SK-N-SH (cell line): ENCODE data around the gene HTR6. TPM values are rescaled to one million over a fixed set of nuclear protein-coding genes. Genes with fewer than 3 reads are reported as not detected.

Source experiments
- CTCF ChIA-PET: fragments of 300-600, 350-600 bp; formaldehyde crosslinking; extraction: SDS; loops from one replicate; lab custom pipeline; 2021; lab: Yijun Ruan, JAX
- POLR2A ChIA-PET: fragments of 350-600 bp; sonication (Branson Sonifier 250); formaldehyde crosslinking; extraction: SDS; loops from one replicate; lab custom pipeline; 2020; ENCODE audit warnings: antibody characterized with exemption, inconsistent platforms; lab: Yijun Ruan, JAX
- DNase-seq: peaks from one replicate; pipeline ENCODE4 v3.0.0; 2012
- H2AFZ ChIP-seq: fragments of 200-600 bp; sonication (generic); 2 replicates; pipeline ENCODE4 v1.8.1; 2016; ENCODE audit warnings: antibody characterized with exemption, mild to moderate bottlenecking, low read depth
- H3F3A ChIP-seq: fragments of 200-600 bp; sonication (generic); replicated peaks from 2 replicates; pipeline ENCODE3; 2016; ENCODE audit warnings: antibody characterized with exemption, mild to moderate bottlenecking; ENCODE audit not compliant: insufficient read depth
- H3K27ac ChIP-seq, 2 experiments: fragments of 200-500 bp in 1 of 2; fragments of 200-600 bp in 1 of 2; sonication (Bioruptor generic) in 1 of 2; sonication (generic), shearing (Covaris generic) in 1 of 2; 2 replicates each; pipeline versions ENCODE4 v1.5.1 to v1.6.1; 2014 to 2016; ENCODE audit warnings: low read depth in 2 of 2, inconsistent platforms in 1 of 2, low read length in 1 of 2, mild to moderate bottlenecking in 1 of 2, mixed read lengths in 1 of 2
- H3K27me3 ChIP-seq: fragments of 200-600 bp; sonication (generic), shearing (Covaris generic); 2 replicates; pipeline ENCODE4 v1.6.1; 2016; ENCODE audit warnings: mixed run types; ENCODE audit not compliant: insufficient read depth
- H3K36me3 ChIP-seq, 2 experiments: fragments of 200-500 bp in 1 of 2; fragments of 200-600 bp in 1 of 2; sonication (Bioruptor generic) in 1 of 2; sonication (generic) in 1 of 2; replicated peaks in 1 of 2; 2 replicates each; pipeline versions ENCODE3 to v1.5.1; 2014 to 2016; ENCODE audit warnings: low read length in 1 of 2, mild to moderate bottlenecking in 1 of 2; ENCODE audit not compliant: insufficient read depth in 2 of 2, control insufficient read depth in 1 of 2
- H3K4me1 ChIP-seq, 2 experiments: fragments of 200-500 bp in 1 of 2; fragments of 200-600 bp in 1 of 2; sonication (Bioruptor generic) in 1 of 2; sonication (generic), shearing (Covaris generic) in 1 of 2; 2 replicates each; pipeline versions ENCODE4 v1.5.1 to v1.6.1; 2014 to 2016; ENCODE audit warnings: low read depth in 1 of 2, low read length in 1 of 2, mixed run types in 1 of 2; ENCODE audit not compliant: insufficient read depth in 2 of 2, control insufficient read depth in 1 of 2
- H3K4me2 ChIP-seq: fragments of 200-600 bp; sonication (generic), shearing (Covaris generic); 2 replicates; pipeline ENCODE4 v1.6.1; 2017; ENCODE audit warnings: mixed run types
- H3K4me3 ChIP-seq, 2 experiments: fragments of 200-500 bp in 1 of 2; fragments of 200-600 bp in 1 of 2; sonication (Bioruptor generic) in 1 of 2; sonication (generic), shearing (Covaris generic) in 1 of 2; 2 replicates each; pipeline versions ENCODE4 v1.5.1 to v1.8.1; 2014 to 2016; ENCODE audit warnings: low read depth in 2 of 2, inconsistent platforms in 1 of 2, low read length in 1 of 2, mild to moderate bottlenecking in 1 of 2, mixed read lengths in 1 of 2, moderate library complexity in 1 of 2
- H3K79me2 ChIP-seq: fragments of 200-600 bp; sonication (generic); 2 replicates; pipeline ENCODE4 v1.8.1; 2017; ENCODE audit warnings: mild to moderate bottlenecking; ENCODE audit not compliant: insufficient read depth
- H3K9ac ChIP-seq: fragments of 200-600 bp; sonication (generic); 2 replicates; pipeline ENCODE4 v1.6.1; 2017; ENCODE audit warnings: mixed run types
- H3K9me2 ChIP-seq: fragments of 200-600 bp; sonication (generic); 2 replicates; pipeline ENCODE4 v1.6.1; 2017; ENCODE audit warnings: mixed run types
- H3K9me3 ChIP-seq: fragments of 200-600 bp; sonication (generic); 2 replicates; pipeline ENCODE4 v1.6.1; 2017; ENCODE audit warnings: mixed run types, mild to moderate bottlenecking, moderate library complexity
- H4K20me1 ChIP-seq: fragments of 200-600 bp; sonication (generic); 2 replicates; pipeline ENCODE4 v1.6.1; 2017; ENCODE audit warnings: mild to moderate bottlenecking, mixed run types; ENCODE audit not compliant: insufficient read depth
- CTCF ChIP-seq: fragments of 200-600 bp; sonication (generic); IDR thresholded peaks from 2 replicates; pipeline ENCODE4 v1.6.1; 2017; ENCODE audit warnings: antibody characterized with exemption, mild to moderate bottlenecking, moderate library complexity
- EP300 ChIP-seq, 2 experiments: IDR thresholded peaks; 2 replicates each; pipeline versions ENCODE4 v1.4.0 to v1.6.1; 2012; ENCODE audit warnings: borderline replicate concordance in 1 of 2, low read depth in 1 of 2, low read length in 1 of 2
- EZH2phosphoT487 ChIP-seq: fragments of 200-600 bp; sonication (generic); IDR thresholded peaks from 2 replicates; pipeline ENCODE4 v1.6.1; 2017; ENCODE audit warnings: low read depth, mixed run types, mild to moderate bottlenecking, antibody characterized with exemption, moderate library complexity, borderline replicate concordance
- FOSL2 ChIP-seq: IDR thresholded peaks from 2 replicates; pipeline ENCODE4 v1.4.0; 2012; ENCODE audit warnings: low read depth, mild to moderate bottlenecking, moderate library complexity, borderline replicate concordance
- GATA2 ChIP-seq: sonication (generic); formaldehyde crosslinking; IDR thresholded peaks from 2 replicates; pipeline ENCODE4 v1.5.0; 2020; ENCODE audit warnings: mild to moderate bottlenecking, missing genetic modification reagents
- MAX ChIP-seq: IDR thresholded peaks from 2 replicates; pipeline ENCODE4 v1.4.0; 2012; ENCODE audit warnings: low read depth
- RXRA ChIP-seq: IDR thresholded peaks from 2 replicates; pipeline ENCODE4 v1.4.0; 2012; ENCODE audit warnings: low read depth, mild to moderate bottlenecking, borderline replicate concordance
- USF1 ChIP-seq: IDR thresholded peaks from 2 replicates; pipeline ENCODE4 v1.4.0; 2012; ENCODE audit warnings: low read depth, borderline replicate concordance
- WGBS: methylation state at CpG from one replicate; pipeline ENCODE4 v1.1.6; 2017; ENCODE audit warnings: low lambda C conversion rate; 5-methylcytosine and 5-hydroxymethylcytosine counted together
- polyA plus RNA-seq, 3 experiments: library from polyadenylated mRNA; depleted of rRNA; stranded (reverse); fragments of >200 nt; gene quantifications; 2 replicates each; pipeline ENCODE4 v1.2.3, GENCODE V29; 2012

The HTR6 gene
- polyA plus RNA-seq, 1 of the 3 experiments (the other 2 are of a cell fraction), result 0.05 TPM

GRCh38 chr1:19706136-19706535 is 41.5 kb downstream of the HTR6 start (continued):
- TF ChIP-seq CTCF, result no peak
- TF ChIP-seq FOSL2, result no peak
- TF ChIP-seq USF1, result no peak

GRCh38 chr1:19708567-19709110 is 44.0 kb downstream of the HTR6 start:
- Histone ChIP-seq H3F3A (no peaks in the 10 kb centered on the region), H2AFZ (no peak overlapping the region), H3K9me2 (no peaks in the 10 kb centered on the region), H3K4me1 (peaks cover 0 to 6% of the 10 kb centered on the region in 2 experiments; a peak in 1 of 4 replicates), H3K9ac (no peak overlapping the region), H3K27me3 (no peaks in the 10 kb centered on the region), H3K27ac (no peak overlapping the region), H4K20me1 (no peaks in the 10 kb centered on the region), H3K36me3 (no peaks in the 10 kb centered on the region), H3K4me2 (no peak overlapping the region), H3K4me3 (no peak overlapping the region), H3K79me2 (no peaks in the 10 kb centered on the region), H3K9me3 (no peaks in the 10 kb centered on the region)
- TF ChIP-seq EZH2phosphoT487 (no peak), MAX (no peak), RXRA (no peak)
- WGBS, result 95% methylated on average over 8 of the region's 8 CpGs
- no peak for DNase-seq
- ChIA-PET CTCF (interaction anchor here (0.9 to 17.6 kb wide), 2 partner anchors 20 to 39 kb away, joined by 3 to 553 read pairs; partner anchors contain the start of gene HTR6), POLR2A (no interaction called here)

- CTCF ChIA-PET, result interaction anchor here (0.7 to 17.6 kb wide), 3 partner anchors 21 to 58 kb away, joined by 3 to 553 read pairs (median 3); partner anchors contain the start of gene HTR6
These were observed 44.7 kb downstream of the HTR6 start for GRCh38 chr1:19709260-19709793.

More at GRCh38 chr1:19709260-19709793, 44.7 kb downstream of the HTR6 start:
- Histone ChIP-seq H3K36me3 (no peaks in the 10 kb centered on the region), H2AFZ (no peak overlapping the region), H3F3A (no peaks in the 10 kb centered on the region), H3K4me3 (no peak overlapping the region), H4K20me1 (no peaks in the 10 kb centered on the region), H3K79me2 (no peaks in the 10 kb centered on the region), H3K9ac (no peak overlapping the region), H3K9me3 (no peaks in the 10 kb centered on the region), H3K27ac (no peak overlapping the region), H3K4me2 (no peak overlapping the region), H3K27me3 (no peaks in the 10 kb centered on the region), H3K9me2 (no peaks in the 10 kb centered on the region), H3K4me1 (peaks cover 0 to 4% of the 10 kb centered on the region in 2 experiments; a peak in 1 of 4 replicates)
- WGBS, result 60% methylated on average over 4 of the region's 4 CpGs
- DNase-seq, result no peak
- no peak for TF ChIP-seq EP300 (IDR thresholded peaks at IDR 0.05; ENCODE audit: borderline replicate concordance in 1 of 2, low read depth in 1 of 2, low read length in 1 of 2)
- no peak for TF ChIP-seq GATA2 (CRISPR knock-in tag)
- POLR2A ChIA-PET, result no interaction called here
